Measurements from ENCODE around the gene BCKDHB. TPM values are rescaled to one million over a fixed set of nuclear protein-coding genes. Genes with fewer than 3 reads are reported as not detected.

BCKDHB gene
- total and polyA plus RNA-seq, 7 donors, result 15.1 to 43.2 (median 20.3) TPM

DNA sequence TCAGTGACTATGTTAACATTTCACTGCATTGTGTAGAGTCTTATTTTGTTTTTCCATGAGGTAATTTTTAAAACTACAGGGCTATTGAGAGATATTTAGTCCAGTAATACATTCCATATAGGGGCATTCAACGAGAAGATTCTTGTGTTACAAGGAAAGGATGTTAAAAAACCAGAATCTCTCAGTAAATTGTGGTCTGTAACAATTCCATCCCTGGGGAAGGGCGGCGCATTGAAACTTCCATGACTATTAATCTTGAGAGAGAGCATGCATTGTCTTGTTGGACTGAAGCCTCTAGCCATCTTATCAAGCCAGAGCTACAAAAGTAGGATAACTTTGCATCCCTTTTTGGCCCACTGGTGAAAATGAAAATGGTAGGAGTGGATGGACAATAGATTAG is 119.7 kb downstream of the BCKDHB start:
- no peak overlapping the region for H3K4me3 ChIP-seq
- WGBS, 2 donors, result 91 to 96% methylated on average over 3 of the region's 3 CpGs

GRCh38 chr6:80226699-80227098 is 120.2 kb downstream of the BCKDHB start:
- no peaks in the 10 kb centered on the region for H3K9me3 ChIP-seq
- H3K4me1 ChIP-seq, result peaks cover 0 to 16% (median 4%) of the 10 kb centered on the region in 4 donors
- H3K27me3 ChIP-seq, result no peaks in the 10 kb centered on the region
- DNase-seq, result no peak
- H3K27ac ChIP-seq, result no peak overlapping the region
- TF ChIP-seq POLR2AphosphoS5 (IDR thresholded peaks at IDR 0.05) (no peak), POLR2A (IDR thresholded peaks at IDR 0.05) (no peak), EP300 (IDR thresholded peaks at IDR 0.05) (no peak)
- TF ChIP-seq, protein P1, sequence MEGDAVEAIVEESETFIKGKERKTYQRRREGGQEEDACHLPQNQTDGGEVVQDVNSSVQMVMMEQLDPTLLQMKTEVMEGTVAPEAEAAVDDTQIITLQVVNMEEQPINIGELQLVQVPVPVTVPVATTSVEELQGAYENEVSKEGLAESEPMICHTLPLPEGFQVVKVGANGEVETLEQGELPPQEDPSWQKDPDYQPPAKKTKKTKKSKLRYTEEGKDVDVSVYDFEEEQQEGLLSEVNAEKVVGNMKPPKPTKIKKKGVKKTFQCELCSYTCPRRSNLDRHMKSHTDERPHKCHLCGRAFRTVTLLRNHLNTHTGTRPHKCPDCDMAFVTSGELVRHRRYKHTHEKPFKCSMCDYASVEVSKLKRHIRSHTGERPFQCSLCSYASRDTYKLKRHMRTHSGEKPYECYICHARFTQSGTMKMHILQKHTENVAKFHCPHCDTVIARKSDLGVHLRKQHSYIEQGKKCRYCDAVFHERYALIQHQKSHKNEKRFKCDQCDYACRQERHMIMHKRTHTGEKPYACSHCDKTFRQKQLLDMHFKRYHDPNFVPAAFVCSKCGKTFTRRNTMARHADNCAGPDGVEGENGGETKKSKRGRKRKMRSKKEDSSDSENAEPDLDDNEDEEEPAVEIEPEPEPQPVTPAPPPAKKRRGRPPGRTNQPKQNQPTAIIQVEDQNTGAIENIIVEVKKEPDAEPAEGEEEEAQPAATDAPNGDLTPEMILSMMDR (IDR thresholded peaks at IDR 0.05), result no peak
- H3K4me3 ChIP-seq, result no peak overlapping the region
- WGBS, 2 donors, result 87 to 94% methylated on average over 5 of the region's 5 CpGs
- intact Hi-C loops (cut with DNase I), result no loop called here
- H3K36me3 ChIP-seq, result no peaks in the 10 kb centered on the region

More for the DNA sequence above, 119.7 kb downstream of the BCKDHB start:
- H3K27ac ChIP-seq, result no peak overlapping the region
- no peak for DNase-seq
- TF ChIP-seq POLR2AphosphoS5 (IDR thresholded peaks at IDR 0.05) (no peak), POLR2A (IDR thresholded peaks at IDR 0.05) (no peak)
- H3K9me3 ChIP-seq, result no peaks in the 10 kb centered on the region
- no peaks in the 10 kb centered on the region for H3K27me3 ChIP-seq
- H3K36me3 ChIP-seq, result no peaks in the 10 kb centered on the region
- intact Hi-C loops (cut with DNase I), result no loop called here
- H3K4me1 ChIP-seq, result peaks cover 0 to 16% (median 4%) of the 10 kb centered on the region in 4 donors

GRCh38 chr6:80227545-80228105 is 121.2 kb downstream of the BCKDHB start:
- WGBS, 2 donors, result 84 to 88% methylated on average over 2 of the region's 2 CpGs
- intact Hi-C loops (cut with DNase I), result no loop called here
- no peaks in the 10 kb centered on the region for H3K27me3 ChIP-seq
- no peak overlapping the region for H3K4me3 ChIP-seq
- no peak for DNase-seq
- TF ChIP-seq, protein P1 (IDR thresholded peaks at IDR 0.05), result no peak
- TF ChIP-seq POLR2AphosphoS5 (IDR thresholded peaks at IDR 0.05) (no peak), POLR2A (IDR thresholded peaks at IDR 0.05) (no peak), EP300 (IDR thresholded peaks at IDR 0.05) (no peak)
- no peaks in the 10 kb centered on the region for H3K36me3 ChIP-seq
- no peak overlapping the region for H3K27ac ChIP-seq
- peaks cover 0 to 16% (median 4%) of the 10 kb centered on the region in 4 donors for H3K4me1 ChIP-seq
- no peaks in the 10 kb centered on the region for H3K9me3 ChIP-seq

GRCh38 chr6:80233262-80233661 is 126.8 kb downstream of the BCKDHB start:
- no peak for DNase-seq
- Histone ChIP-seq H3K36me3 (no peaks in the 10 kb centered on the region), H3K27me3 (no peaks in the 10 kb centered on the region), H3K4me1 (peaks cover 0 to 23% (median 16%) of the 10 kb centered on the region in 4 donors), H3K27ac (no peak overlapping the region), H3K4me3 (no peak overlapping the region), H3K9me3 (no peaks in the 10 kb centered on the region)
- intact Hi-C loops (cut with DNase I), result no loop called here
- 94 to 97% methylated on average over 1 of the region's 1 CpG for WGBS, 2 donors
- TF ChIP-seq POLR2A (IDR thresholded peaks at IDR 0.05), result no peak
- TF ChIP-seq EP300 (IDR thresholded peaks at IDR 0.05), result no peak
- TF ChIP-seq, protein P1 (IDR thresholded peaks at IDR 0.05), result no peak
- TF ChIP-seq POLR2AphosphoS5 (IDR thresholded peaks at IDR 0.05), result no peak

- DNase-seq, result no peak
- Histone ChIP-seq H3K4me1 (peaks cover 0 to 23% (median 16%) of the 10 kb centered on the region in 4 donors), H3K36me3 (no peaks in the 10 kb centered on the region), H3K27ac (peak overlapping the region in 2 of 4 donors; percentile 19 to 45), H3K27me3 (no peaks in the 10 kb centered on the region), H3K9me3 (no peaks in the 10 kb centered on the region), H3K4me3 (no peak overlapping the region)
- TF ChIP-seq, protein P1 (IDR thresholded peaks at IDR 0.05), result no peak
- TF ChIP-seq POLR2AphosphoS5 (IDR thresholded peaks at IDR 0.05) (no peak), POLR2A (IDR thresholded peaks at IDR 0.05) (no peak), EP300 (IDR thresholded peaks at IDR 0.05) (no peak)
- WGBS, 2 donors, result 93 to 96% methylated on average over 5 of the region's 5 CpGs
- intact Hi-C loops (cut with DNase I), result no loop called here
Measured at GRCh38 chr6:80233958-80234357, 127.5 kb downstream of the BCKDHB start.
